Stimulated activated CD8-positive, alpha-beta memory T cell treated with anti-CD3 and anti-CD28 coated beads, Interleukin-4, amount 100 ng/mL, for 1 hour (primary cell): ENCODE data around the gene SEC24B.
"Not testable (repeated sequence)": the region's sequence is repeated elsewhere in the genome, so short reads cannot be mapped to it uniquely, and the experiment has no call there.

Experiments used
- DNase-seq, 2 donors: peaks; one replicate each; pipeline ENCODE4 v3.0.0-alpha.2; 2020; ENCODE audit warnings: low read depth in 2 of 2, low spot score in 1 of 2

The SEC24B gene

GRCh38 chr4:109432203-109432602 is 1.4 kb upstream of the SEC24B start:
- no peak for DNase-seq

- no peak for DNase-seq
Observed at GRCh38 chr4:109432696-109433095, 919 bp upstream of the SEC24B start.

- DNase-seq: no peak
Observed at GRCh38 chr4:109434007-109434971, 674 bp downstream of the SEC24B start.

DNA sequence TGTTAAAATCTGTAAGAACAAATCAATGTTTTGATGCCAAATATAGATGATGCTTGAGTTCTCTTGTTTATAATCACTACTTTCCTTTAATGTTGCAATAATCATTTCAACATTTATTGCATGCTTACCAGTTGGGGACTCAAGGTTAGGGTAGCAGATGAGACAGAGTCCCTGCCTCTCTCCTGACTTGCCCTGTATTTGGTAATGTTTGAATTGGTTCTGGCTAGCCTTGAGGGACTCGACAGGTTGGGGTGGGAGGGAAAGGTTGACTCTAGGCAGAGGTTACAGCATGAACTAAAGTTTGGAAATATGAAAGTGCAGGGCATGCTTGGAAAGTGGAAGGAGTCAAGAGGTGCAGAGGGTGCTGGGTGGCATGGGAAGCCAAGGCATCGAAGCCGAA is 2.0 kb downstream of the SEC24B start:
- no peak for DNase-seq

GRCh38 chr4:109436504-109436903 is 2.9 kb downstream of the SEC24B start:
- DNase-seq: no peak

- no peak for DNase-seq
Observed at GRCh38 chr4:109440948-109441347, 7.3 kb downstream of the SEC24B start.

DNA sequence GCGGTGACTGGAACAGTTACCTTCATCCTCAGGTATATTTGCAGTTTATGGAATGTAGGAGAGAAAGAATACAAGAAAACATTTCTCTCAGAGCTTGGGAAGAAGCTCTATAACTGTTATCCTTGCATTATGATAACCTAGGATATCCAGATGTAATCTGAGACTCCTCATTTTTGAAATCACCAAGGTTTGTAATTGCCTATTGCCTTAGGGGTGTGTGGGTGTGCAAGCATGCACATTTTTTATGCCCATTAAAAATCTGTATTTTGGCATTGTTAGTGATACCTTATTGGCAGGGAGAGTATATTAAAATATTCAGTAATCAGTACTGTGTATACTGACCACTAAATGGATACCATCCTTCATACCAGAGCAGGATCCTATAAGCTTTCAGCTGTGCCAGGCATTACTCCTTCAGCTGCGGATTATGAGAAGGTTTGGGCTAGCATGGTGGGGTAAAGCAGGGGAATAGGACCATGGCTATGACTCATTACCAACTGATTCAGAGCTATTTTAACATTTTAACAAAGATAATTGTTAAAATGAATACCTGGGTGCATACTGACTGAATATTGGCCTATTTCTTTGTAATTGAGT is 8.3 kb downstream of the SEC24B start:
- no peak for DNase-seq

- no peak for DNase-seq
Observed at GRCh38 chr4:109444182-109444844, 10.7 kb downstream of the SEC24B start.

DNA sequence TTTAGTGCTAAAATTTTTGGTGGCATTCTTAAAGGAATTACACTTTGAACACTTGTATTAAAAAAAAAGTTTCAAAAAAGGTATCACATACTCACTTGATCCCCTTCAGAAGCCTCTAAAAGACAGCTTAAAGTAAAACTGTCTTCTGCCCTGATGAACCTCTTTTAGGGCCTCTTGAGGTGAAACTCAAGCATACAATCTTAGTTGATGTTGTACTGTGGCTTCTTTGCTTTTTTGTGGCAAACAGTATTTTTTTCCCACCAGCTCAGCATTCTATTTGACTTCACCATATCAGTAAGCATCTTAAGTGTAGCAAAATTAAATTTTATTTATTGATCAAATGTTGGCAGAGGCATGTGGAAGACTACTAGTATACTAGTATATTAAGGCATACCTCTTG is 13.7 kb downstream of the SEC24B start:
- no peak for DNase-seq

- no peak for DNase-seq
Observed at GRCh38 chr4:109451544-109452273, 18.1 kb downstream of the SEC24B start.

DNA sequence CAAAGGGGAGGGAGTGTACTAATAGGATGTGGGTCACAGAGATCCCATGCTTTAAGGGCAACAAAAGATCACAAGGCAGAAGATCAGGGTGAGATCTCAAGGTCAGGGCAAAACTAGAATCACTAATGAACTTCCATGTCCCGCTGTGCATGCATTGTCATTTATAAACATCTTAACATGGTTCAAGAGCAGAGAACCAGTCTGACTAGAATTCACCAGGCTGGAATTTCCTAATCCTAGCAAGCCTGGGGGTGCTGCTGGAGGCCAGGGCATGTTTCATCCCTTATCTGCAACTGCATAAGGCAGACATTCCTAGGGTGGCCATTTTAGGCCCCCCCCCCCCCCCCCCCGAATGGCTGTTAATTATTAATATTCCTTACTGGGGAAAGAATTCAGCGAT is 19.5 kb downstream of the SEC24B start:
- not testable (repeated sequence) for DNase-seq

- no peak for DNase-seq
Observed at GRCh38 chr4:109462297-109462696, 28.7 kb downstream of the SEC24B start.

DNA sequence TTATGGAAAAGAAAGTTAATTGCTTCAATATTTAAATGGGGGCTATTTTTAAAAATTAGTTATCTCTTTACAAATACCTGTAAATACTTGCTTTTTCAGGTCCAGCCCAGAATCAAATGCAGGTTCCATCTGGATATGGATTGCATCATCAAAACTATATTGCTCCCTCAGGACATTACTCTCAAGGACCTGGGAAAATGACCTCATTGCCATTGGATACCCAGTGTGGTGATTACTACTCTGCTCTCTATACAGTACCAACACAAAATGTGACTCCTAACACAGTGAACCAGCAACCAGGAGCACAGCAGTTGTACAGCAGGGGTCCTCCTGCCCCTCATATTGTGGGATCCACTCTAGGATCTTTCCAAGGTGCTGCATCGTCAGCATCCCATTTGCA is 29.2 kb downstream of the SEC24B start:
- no peak for DNase-seq

DNA sequence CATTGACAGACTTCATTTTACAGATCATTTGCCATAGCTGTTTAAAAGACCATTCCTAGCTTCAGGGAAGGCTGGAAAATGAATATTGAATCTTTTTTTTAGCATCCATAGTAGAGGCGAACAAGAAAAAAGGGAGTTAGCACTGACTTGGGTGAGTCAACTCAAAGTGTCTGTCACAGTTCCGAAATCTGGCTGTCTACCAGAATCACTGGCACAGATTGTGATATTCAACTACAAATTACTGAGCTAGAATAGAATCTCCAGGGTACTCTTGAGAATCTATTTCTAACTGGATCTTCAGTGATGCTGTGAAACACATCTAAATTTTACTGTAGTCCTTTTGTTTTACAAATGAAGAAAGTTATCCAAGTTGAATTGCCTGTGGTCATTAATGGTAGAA is 31.5 kb downstream of the SEC24B start:
- DNase-seq: no peak

DNA sequence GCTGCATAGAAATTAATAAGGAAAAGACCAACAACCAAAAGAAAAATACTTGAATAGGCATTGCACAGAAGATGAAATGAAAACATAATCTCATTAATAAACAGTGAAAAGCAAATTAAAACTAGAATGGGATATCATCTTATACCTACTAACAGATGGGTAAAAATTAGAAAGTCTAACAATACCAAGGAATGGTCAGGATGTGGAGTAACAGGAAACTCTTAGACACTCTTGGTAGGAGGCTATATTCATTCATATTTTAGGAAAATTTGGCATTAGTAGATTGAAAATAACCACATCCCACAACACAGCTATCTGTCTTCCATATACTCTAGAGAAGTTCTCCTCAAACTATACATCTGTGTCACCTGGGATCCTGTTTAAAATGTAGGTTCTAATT is 36.3 kb downstream of the SEC24B start:
- DNase-seq: no peak

- no peak for DNase-seq
Observed at GRCh38 chr4:109472343-109472761, 38.7 kb downstream of the SEC24B start.

- DNase-seq: no peak
Observed at GRCh38 chr4:109473824-109474223, 40.2 kb downstream of the SEC24B start.

- no peak for DNase-seq
Observed at GRCh38 chr4:109486007-109486406, 52.4 kb downstream of the SEC24B start.

DNA sequence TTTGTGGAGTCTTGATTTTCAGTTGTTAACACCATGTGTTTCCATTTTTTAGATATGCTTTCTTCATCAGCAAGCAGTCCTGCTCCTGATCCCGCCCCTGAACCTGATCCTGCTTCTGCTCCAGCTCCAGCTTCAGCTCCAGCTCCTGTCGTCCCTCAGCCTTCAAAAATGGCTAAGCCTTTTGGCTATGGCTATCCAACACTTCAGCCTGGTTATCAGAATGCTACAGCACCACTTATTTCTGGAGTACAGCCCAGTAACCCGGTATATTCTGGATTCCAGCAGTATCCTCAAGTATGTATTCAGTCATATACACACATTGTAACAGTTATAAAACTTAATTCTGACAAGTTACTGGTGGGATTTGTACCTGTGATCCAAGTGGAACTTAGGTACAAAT is 60.9 kb downstream of the SEC24B start:
- DNase-seq: no peak

DNA sequence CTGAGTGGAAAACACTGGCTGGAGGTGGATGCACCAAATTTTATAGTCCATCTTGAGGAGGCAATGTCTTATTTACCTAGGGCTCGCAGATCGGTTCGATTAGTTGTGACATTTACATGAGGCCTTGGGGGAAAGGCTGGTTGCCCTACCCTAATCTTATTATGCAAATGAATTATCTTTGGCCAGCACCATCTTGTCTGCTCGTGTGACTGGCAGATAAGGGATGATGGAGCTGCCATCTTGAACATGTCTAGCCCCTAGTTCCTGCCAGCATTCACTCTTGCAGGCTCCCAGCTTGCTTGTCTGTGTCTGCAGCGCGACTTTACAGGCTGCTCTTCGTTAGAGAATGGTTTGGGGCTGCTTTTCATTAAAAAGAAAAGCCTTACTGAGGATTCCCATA is 61.9 kb downstream of the SEC24B start:
- DNase-seq: no peak

- no peak for DNase-seq
Observed at GRCh38 chr4:109496875-109497274, 63.3 kb downstream of the SEC24B start.
